Suprapubic skin (tissue), 3 donors: ENCODE measurements around the gene PEX1.

ENCODE experiments used
- CTCF ChIP-seq, 2 donors: fragments of 200-600 bp in 1 of 2; fragments of 450-650 bp in 1 of 2; sonication (generic) in 1 of 2; IDR thresholded peaks; one replicate each; pipeline ENCODE4 v1.5.1; 2016 to 2019; ENCODE audit warnings: antibody characterized with exemption in 2 of 2, mild to moderate bottlenecking in 1 of 2, moderate library complexity in 1 of 2
- POLR2A ChIP-seq, 2 donors: fragments of 450-650 bp; IDR thresholded peaks; one replicate each; pipeline ENCODE4 v1.6.1; 2017; ENCODE audit warnings: antibody characterized with exemption in 2 of 2, mild to moderate bottlenecking in 2 of 2, moderate library complexity in 2 of 2

GRCh38 chr7:92498557-92498956, 29.8 kb downstream of the PEX1 start:
- TF ChIP-seq CTCF (IDR thresholded peaks at IDR 0.05) (no peak), POLR2A (IDR thresholded peaks at IDR 0.05) (no peak)
